H1 (cell line): ENCODE results near the gene CFAP61. TPM values are rescaled to one million over a fixed set of nuclear protein-coding genes. Genes with fewer than 3 reads are reported as not detected.

Experiments
- CTCF ChIA-PET: fragments of 300-600 bp; sonication (Branson Sonifier 250); formaldehyde crosslinking; loops from one replicate; lab custom pipeline; 2021; ENCODE audit not compliant: partially characterized antibody; lab: Charles Lee
- POLR2A ChIA-PET: fragments of 300-600 bp; sonication (Branson Sonifier 250); formaldehyde crosslinking; loops from one replicate; lab custom pipeline; 2021; ENCODE audit warnings: inconsistent platforms; ENCODE audit not compliant: partially characterized antibody; lab: Charles Lee
- DNase-seq, 2 experiments: peaks; one replicate each; pipeline versions ENCODE4 v3.0.0 to v3.0.0-alpha.2; 2010 to 2022; ENCODE audit warnings: low spot score in 2 of 2, low read depth in 1 of 2, mixed read lengths in 1 of 2
- FAIRE-seq: peaks from 2 replicates; lab custom pipeline; 2011; peaks lifted over from hg19 to GRCh38; lab: Jason Lieb, UNC
- H2AFZ ChIP-seq: 2 replicates; pipeline ENCODE4 v1.8.1; 2012; ENCODE audit warnings: low read length, inconsistent platforms
- H2AK5ac ChIP-seq: 2 replicates; pipeline ENCODE4 v1.6.1; 2013; ENCODE audit warnings: low read depth, low read length
- H2BK120ac ChIP-seq: replicated peaks from 2 replicates; pipeline ENCODE3; 2013; ENCODE audit warnings: low read depth, low read length, inconsistent platforms
- H2BK12ac ChIP-seq: 2 replicates; pipeline ENCODE4 v1.6.1; 2013; ENCODE audit warnings: low read depth, low read length
- H2BK15ac ChIP-seq: 2 replicates; pipeline ENCODE4 v1.6.1; 2013; ENCODE audit warnings: low read length
- H2BK20ac ChIP-seq: 2 replicates; pipeline ENCODE4 v1.6.1; 2013; ENCODE audit warnings: low read length
- H2BK5ac ChIP-seq: 2 replicates; pipeline ENCODE4 v1.6.1; 2013; ENCODE audit warnings: low read depth, low read length
- H3K14ac ChIP-seq: 2 replicates; pipeline ENCODE4 v1.6.1; 2013; ENCODE audit warnings: inconsistent platforms; ENCODE audit not compliant: insufficient read length
- H3K18ac ChIP-seq: 2 replicates; pipeline ENCODE4 v1.6.1; 2013; ENCODE audit warnings: low read length; ENCODE audit errors: extremely low read depth
- H3K23ac ChIP-seq: 2 replicates; pipeline ENCODE4 v1.6.1; 2013; ENCODE audit warnings: inconsistent platforms; ENCODE audit not compliant: insufficient read length
- H3K23me2 ChIP-seq: 2 replicates; pipeline ENCODE4 v1.6.1; 2013; ENCODE audit warnings: low read depth, low read length
- H3K27ac ChIP-seq: 2 replicates; pipeline ENCODE4 v1.6.1; 2011; ENCODE audit warnings: low read depth, low read length, inconsistent platforms
- H3K27me3 ChIP-seq, 4 experiments: replicated peaks in 1 of 4; 1 replicate in 1 of 4; 2 replicates in 3 of 4; pipeline versions ENCODE4 v1.6.1 to v1.8.1; 2011 to 2013; ENCODE audit warnings: low read length in 3 of 4, mild to moderate bottlenecking in 3 of 4, inconsistent platforms in 2 of 4, mixed read lengths in 2 of 4, moderate library complexity in 1 of 4; ENCODE audit not compliant: control insufficient read depth in 3 of 4, insufficient read depth in 3 of 4; ENCODE audit errors: extremely low read depth in 1 of 4
- H3K36me3 ChIP-seq, 4 experiments: 2 replicates each; pipeline versions ENCODE4 v1.6.1 to v1.8.1; 2011 to 2013; ENCODE audit warnings: mild to moderate bottlenecking in 4 of 4, low read length in 3 of 4, moderate library complexity in 2 of 4, control low read depth in 1 of 4, inconsistent platforms in 1 of 4; ENCODE audit not compliant: insufficient read depth in 4 of 4, control insufficient read depth in 2 of 4
- H3K4ac ChIP-seq: replicated peaks from 2 replicates; pipeline ENCODE3; 2013; ENCODE audit warnings: low read length, low read depth, mixed read lengths, inconsistent platforms; ENCODE audit not compliant: insufficient read length
- H3K4me1 ChIP-seq, 4 experiments: replicated peaks in 1 of 4; 1 replicate in 1 of 4; 2 replicates in 3 of 4; pipeline versions ENCODE4 v1.6.1 to v1.8.1; 2011 to 2013; ENCODE audit warnings: low read length in 3 of 4, inconsistent platforms in 2 of 4, mixed read lengths in 1 of 4; ENCODE audit not compliant: insufficient read depth in 4 of 4, control insufficient read depth in 3 of 4
- H3K4me2 ChIP-seq, 2 experiments: 2 replicates each; pipeline versions ENCODE4 v1.6.1 to v1.8.1; 2011 to 2013; ENCODE audit warnings: low read depth in 2 of 2, low read length in 2 of 2, control low read depth in 1 of 2, inconsistent platforms in 1 of 2, mild to moderate bottlenecking in 1 of 2; ENCODE audit not compliant: insufficient read depth in 1 of 2
- H3K4me3 ChIP-seq, 4 experiments: fragments of 200-600, 300-600 bp in 1 of 4; sonication (generic), shearing (Covaris generic), sonication (Bioruptor Twin) in 1 of 4; 2 replicates each; pipeline versions ENCODE4 v1.5.1 to v1.8.1; 2011 to 2016; ENCODE audit warnings: low read length in 4 of 4, low read depth in 3 of 4, control low read depth in 2 of 4, inconsistent platforms in 2 of 4, mild to moderate bottlenecking in 2 of 4, mixed read lengths in 1 of 4, moderate library complexity in 1 of 4; ENCODE audit not compliant: insufficient read depth in 2 of 4; ENCODE audit errors: extremely low read depth in 1 of 4
- H3K56ac ChIP-seq: replicated peaks from 2 replicates; pipeline ENCODE3; 2013; ENCODE audit warnings: low read depth, mild to moderate bottlenecking, mixed read lengths, low read length, inconsistent platforms; ENCODE audit not compliant: insufficient read length
- H3K79me1 ChIP-seq: 2 replicates; pipeline ENCODE4 v1.6.1; 2013; ENCODE audit warnings: low read depth, low read length, control low read depth
- H3K79me2 ChIP-seq, 2 experiments: 2 replicates each; pipeline versions ENCODE4 v1.6.1 to v1.8.1; 2012 to 2013; ENCODE audit warnings: low read length in 2 of 2, mild to moderate bottlenecking in 2 of 2, inconsistent platforms in 1 of 2; ENCODE audit not compliant: insufficient read depth in 2 of 2, control insufficient read depth in 1 of 2
- H3K9ac ChIP-seq, 4 experiments: replicated peaks in 1 of 4; 1 replicate in 1 of 4; 2 replicates in 3 of 4; pipeline versions ENCODE4 v1.6.1 to v1.8.1; 2011 to 2013; ENCODE audit warnings: low read depth in 3 of 4, low read length in 3 of 4, control low read depth in 2 of 4, mild to moderate bottlenecking in 2 of 4, moderate library complexity in 2 of 4, inconsistent platforms in 1 of 4; ENCODE audit errors: extremely low read depth in 1 of 4
- H3K9me3 ChIP-seq, 2 experiments: 2 replicates each; pipeline versions ENCODE4 v1.6.1 to v1.8.1; 2012 to 2013; ENCODE audit warnings: mild to moderate bottlenecking in 2 of 2, moderate library complexity in 2 of 2, control low read depth in 1 of 2, inconsistent platforms in 1 of 2, low read depth in 1 of 2, low read length in 1 of 2, mixed read lengths in 1 of 2; ENCODE audit not compliant: insufficient read depth in 2 of 2
- H4K20me1 ChIP-seq, 2 experiments: replicated peaks in 1 of 2; 2 replicates each; pipeline versions ENCODE3 to v1.8.1; 2011 to 2013; ENCODE audit warnings: inconsistent platforms in 2 of 2, low read length in 2 of 2, mild to moderate bottlenecking in 1 of 2; ENCODE audit not compliant: insufficient read depth in 2 of 2, control insufficient read depth in 1 of 2
- H4K5ac ChIP-seq: 2 replicates; pipeline ENCODE4 v1.6.1; 2013; ENCODE audit warnings: low read length, low read depth, mixed read lengths, inconsistent platforms; ENCODE audit not compliant: insufficient read length
- H4K8ac ChIP-seq: 2 replicates; pipeline ENCODE4 v1.8.0; 2013; ENCODE audit warnings: mild to moderate bottlenecking, moderate library complexity, low read length, inconsistent platforms; ENCODE audit not compliant: insufficient read depth; ENCODE audit errors: extremely low read depth
- H4K91ac ChIP-seq: replicated peaks from 2 replicates; pipeline ENCODE3; 2013; ENCODE audit warnings: low read length, mixed read lengths, inconsistent platforms; ENCODE audit not compliant: insufficient read length
- ASH2L ChIP-seq: fragments of 200-600, 300-600 bp; sonication (generic); IDR thresholded peaks from one replicate; pipeline ENCODE4 v1.7.1; 2017; ENCODE audit warnings: low read length
- CHD2 ChIP-seq: IDR thresholded peaks from 2 replicates; pipeline ENCODE4 v1.6.1; 2012; ENCODE audit warnings: low read length, improper control_type of control experiment
- CTCF ChIP-seq, 3 experiments: IDR thresholded peaks; 1 replicate in 2 of 3; 2 replicates in 1 of 3; pipeline versions ENCODE4 v1.5.1 to v1.6.1; 2011; ENCODE audit warnings: low read length in 3 of 3, mild to moderate bottlenecking in 3 of 3, inconsistent platforms in 2 of 3, low read depth in 1 of 3, moderate library complexity in 1 of 3; ENCODE audit not compliant: insufficient read depth in 1 of 3; ENCODE audit errors: control extremely low read depth in 1 of 3
- GABPA ChIP-seq: IDR thresholded peaks from 2 replicates; pipeline ENCODE4 v1.6.1; 2011; ENCODE audit warnings: mild to moderate bottlenecking, low read length, moderate library complexity, borderline replicate concordance; ENCODE audit not compliant: insufficient read depth
- JUND ChIP-seq: IDR thresholded peaks from 2 replicates; pipeline ENCODE4 v1.6.1; 2011; ENCODE audit warnings: mild to moderate bottlenecking, improper control_type of control experiment, low read length
- NANOG ChIP-seq: IDR thresholded peaks from 2 replicates; pipeline ENCODE4 v1.6.1; 2011; ENCODE audit warnings: low read length, low read depth, mild to moderate bottlenecking, inconsistent platforms; ENCODE audit not compliant: insufficient read depth, poor library complexity, severe bottlenecking
- POLR2A ChIP-seq, 2 experiments: IDR thresholded peaks; 1 replicate in 1 of 2; 2 replicates in 1 of 2; pipeline ENCODE4 v1.6.1; 2011; ENCODE audit warnings: low read depth in 2 of 2, low read length in 2 of 2, mild to moderate bottlenecking in 2 of 2; ENCODE audit errors: control extremely low read depth in 1 of 2
- SP1 ChIP-seq: IDR thresholded peaks from 2 replicates; pipeline ENCODE4 v1.6.1; 2011; ENCODE audit warnings: low read depth, low read length
- TCF12 ChIP-seq: IDR thresholded peaks from 2 replicates; pipeline ENCODE4 v1.6.1; 2011; ENCODE audit warnings: low read depth, mild to moderate bottlenecking, low read length
- WGBS, 2 experiments: shearing (Covaris generic) in 1 of 2; methylation state at CpG; one replicate each; pipeline versions ENCODE4 v1.1.6 to v1.1.7; 2013 to 2015; ENCODE audit warnings: low lambda C conversion rate in 2 of 2, mixed read lengths in 2 of 2, inconsistent platforms in 1 of 2, low coverage in 1 of 2, missing lambda C conversion rate in 1 of 2; ENCODE audit not compliant: insufficient replicate concordance in 2 of 2, insufficient coverage in 1 of 2, insufficient read length in 1 of 2; ENCODE audit errors: extremely low coverage in 1 of 2, missing lambda C conversion rate in 1 of 2; 5-methylcytosine and 5-hydroxymethylcytosine counted together
- polyA plus RNA-seq, 7 experiments: library from polyadenylated mRNA; depleted of rRNA in 3 of 7; stranded (reverse) in 5 of 7; unstranded in 2 of 7; fragments of >200 nt in 5 of 7; fragments of 200-250 nt in 2 of 7; gene quantifications; 1 replicate in 5 of 7; 2 replicates in 1 of 7; 4 replicates in 1 of 7; pipeline versions ENCODE4 v1.2.1 to v1.2.3, GENCODE V29; 2011 to 2013; ENCODE audit warnings: missing spikeins in 2 of 7, mixed read lengths in 2 of 7
- total RNA-seq: library from RNA; stranded (reverse); fragmentation: NEBNext Ultra II Directional; extraction: Animal tissue kit (Norgen Biotek cat#: 25700); gene quantifications from 2 replicates; pipeline ENCODE4 v1.2.1, GENCODE V29; 2021

Gene CFAP61
- total and polyA plus RNA-seq, 2 of the 8 experiments (the other 6 are each of a cell fraction or from before 2014, with no cell fraction given): 0.29 to 0.61 TPM

GRCh38 chr20:20095114-20095872 is 43.0 kb downstream of the CFAP61 start:
- no peak for DNase-seq
- H3K23ac ChIP-seq: no peak overlapping the region
- H4K5ac ChIP-seq: no peak overlapping the region
- H3K79me2 ChIP-seq: no peaks in the 10 kb centered on the region
- H2AK5ac ChIP-seq: no peak overlapping the region
- H3K18ac ChIP-seq: no peak overlapping the region
- no peak overlapping the region for H3K4me3 ChIP-seq
- WGBS, 2 experiments: 89% methylated on average over 10 of the region's 10 CpGs; no CpG with 5 or more reads in 1 of the 2 experiments
- no peak overlapping the region for H3K56ac ChIP-seq
- H3K23me2 ChIP-seq: no peaks in the 10 kb centered on the region
- H4K20me1 ChIP-seq: no peaks in the 10 kb centered on the region
- H2BK15ac ChIP-seq: no peak overlapping the region
- H3K27ac ChIP-seq: no peak overlapping the region
- H3K79me1 ChIP-seq: no peaks in the 10 kb centered on the region
- H4K91ac ChIP-seq: no peak overlapping the region
- no peaks in the 10 kb centered on the region for H3K36me3 ChIP-seq
- H3K4ac ChIP-seq: no peak overlapping the region
- H3K14ac ChIP-seq: no peak overlapping the region
- H3K9ac ChIP-seq: no peak overlapping the region
- no peak overlapping the region for H4K8ac ChIP-seq
- no peak overlapping the region for H2BK5ac ChIP-seq
- H3K4me2 ChIP-seq: no peak overlapping the region
- H2AFZ ChIP-seq: no peak overlapping the region
- no peaks in the 10 kb centered on the region for H3K27me3 ChIP-seq
- no peak overlapping the region for H2BK120ac ChIP-seq
- POLR2A ChIA-PET: no interaction called here
- CTCF ChIA-PET: interaction anchor here (0.7 to 1.6 kb wide), 5 partner anchors 10 to 1348 kb away, joined by 3 to 7 read pairs (median 4); no protein-coding TSS in a partner anchor
- FAIRE-seq: no peak
- H2BK12ac ChIP-seq: no peak overlapping the region
- H3K4me1 ChIP-seq: no peaks in the 10 kb centered on the region
- H2BK20ac ChIP-seq: no peak overlapping the region
- H3K9me3 ChIP-seq: no peaks in the 10 kb centered on the region
- TF ChIP-seq ASH2L: no peak
- TF ChIP-seq GABPA: no peak
- TF ChIP-seq NANOG: no peak
- no peak for TF ChIP-seq JUND
- TF ChIP-seq CTCF (IDR thresholded peaks at IDR 0.05; ENCODE audit: control extremely low read depth in 1 of 3, insufficient read depth in 1 of 3, low read depth in 1 of 3, low read length in 3 of 3): no peak
- TF ChIP-seq SP1: no peak
- no peak for TF ChIP-seq POLR2A (IDR thresholded peaks at IDR 0.05; ENCODE audit: control extremely low read depth in 1 of 2, low read depth in 2 of 2, low read length in 2 of 2)
- TF ChIP-seq CHD2: no peak
- TF ChIP-seq TCF12: no peak
